ENCODE measurements around the gene LIPA.
"Not testable (repeated sequence)": the region's sequence is repeated elsewhere in the genome, so short reads cannot be mapped to it uniquely, and the experiment has no call there.

Gene LIPA

GRCh38 chr10:89269433-89270152 is 18.0 kb upstream of the LIPA start:
- no peak for DNase-seq

DNA sequence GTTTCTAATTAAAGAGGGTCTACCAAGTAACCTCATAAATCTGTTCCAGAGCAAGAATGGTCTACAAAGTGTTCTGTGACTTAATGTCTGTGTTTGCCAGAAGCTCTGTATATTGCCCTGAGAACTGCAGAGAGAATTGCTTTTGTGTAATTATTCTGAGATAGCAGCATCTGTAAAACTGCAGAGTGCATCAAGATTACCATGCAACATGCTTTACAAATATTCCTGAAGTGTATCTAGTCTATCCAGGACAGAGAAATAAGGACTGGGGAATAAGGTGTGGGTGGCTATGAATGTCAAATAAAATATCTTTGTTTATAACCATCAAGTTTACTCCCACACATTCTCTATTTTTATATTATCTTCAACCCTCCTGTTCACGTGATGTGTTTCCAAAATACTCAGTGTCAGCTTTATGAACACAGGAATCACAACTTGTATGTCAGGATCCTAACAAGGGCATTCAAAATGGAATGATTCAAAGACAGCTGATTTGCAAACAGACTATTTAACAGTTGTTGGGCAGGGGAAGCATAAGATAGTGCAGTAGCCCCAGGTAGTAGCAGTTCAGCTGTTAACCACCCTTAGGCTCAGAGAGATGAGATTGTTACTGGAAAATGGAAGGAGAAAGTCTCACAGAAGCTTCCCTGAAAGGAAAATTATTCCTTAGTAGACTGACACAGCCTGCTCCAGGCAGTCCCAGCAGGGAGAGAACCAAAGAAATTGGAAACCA is 15.3 kb upstream of the LIPA start:
- no peak for DNase-seq

DNA sequence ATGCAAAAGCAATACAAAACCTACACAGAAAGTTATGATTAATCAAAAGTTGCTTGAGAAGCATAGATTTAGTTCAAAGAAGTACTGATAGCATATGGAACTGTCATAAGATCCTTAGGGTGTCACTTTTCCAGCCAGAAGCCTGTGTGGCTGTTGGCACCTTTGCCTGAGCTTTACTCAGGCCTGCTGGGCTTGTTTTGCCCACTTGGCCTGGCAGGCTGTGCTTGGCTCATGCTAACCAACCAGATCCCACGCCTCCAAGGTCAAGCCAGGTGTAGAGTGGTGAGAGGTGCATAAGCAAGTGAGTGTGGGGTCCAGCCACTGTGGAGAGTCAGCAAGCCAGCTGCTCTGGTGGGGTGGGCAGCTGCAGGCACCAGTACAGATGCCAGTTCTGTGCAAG is 12.0 kb upstream of the LIPA start:
- DNase-seq: no peak

DNA sequence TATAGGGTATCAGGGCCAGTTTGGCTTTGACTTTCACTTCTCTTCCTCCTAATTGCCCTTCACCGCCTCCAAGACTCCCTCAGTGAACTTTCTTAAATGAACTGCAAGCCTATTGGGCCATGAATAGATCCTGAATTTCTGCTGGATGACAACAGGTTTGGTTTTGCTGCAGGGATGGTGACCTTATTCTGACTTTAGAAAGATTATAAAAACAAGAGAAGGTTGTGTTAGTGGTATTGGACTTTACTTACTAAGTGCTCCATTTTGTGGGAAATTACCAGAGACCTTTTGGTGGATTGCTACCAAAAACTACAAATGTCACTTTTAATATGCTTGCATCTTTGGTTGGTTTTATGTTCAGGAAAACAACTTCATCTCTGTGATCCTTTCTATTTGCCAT is 11.5 kb upstream of the LIPA start:
- DNase-seq: no peak

- DNase-seq: no peak
These were observed 10.8 kb upstream of the LIPA start for GRCh38 chr10:89262086-89263051.

DNA sequence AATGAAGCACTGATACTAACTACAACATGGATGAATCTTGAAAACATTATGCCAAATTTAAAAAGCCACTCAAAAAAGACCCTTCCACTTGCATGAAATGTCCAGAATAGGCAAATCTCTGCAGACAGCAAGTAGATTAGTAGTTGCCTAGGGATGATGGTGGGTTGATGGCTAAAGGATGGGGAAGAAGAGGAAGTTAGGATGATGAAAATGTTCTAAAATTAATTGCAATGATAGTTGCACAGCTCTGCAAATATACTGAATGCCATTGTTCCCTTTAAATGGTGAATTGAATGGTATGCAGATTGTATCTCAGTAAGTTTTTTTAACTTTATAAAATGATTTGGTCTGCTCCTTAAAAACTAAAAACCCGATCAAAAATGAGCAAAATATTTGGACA is 7.3 kb upstream of the LIPA start:
- no peak for DNase-seq

- DNase-seq: no peak
These were observed 6.0 kb upstream of the LIPA start for GRCh38 chr10:89257581-89257980.

DNA sequence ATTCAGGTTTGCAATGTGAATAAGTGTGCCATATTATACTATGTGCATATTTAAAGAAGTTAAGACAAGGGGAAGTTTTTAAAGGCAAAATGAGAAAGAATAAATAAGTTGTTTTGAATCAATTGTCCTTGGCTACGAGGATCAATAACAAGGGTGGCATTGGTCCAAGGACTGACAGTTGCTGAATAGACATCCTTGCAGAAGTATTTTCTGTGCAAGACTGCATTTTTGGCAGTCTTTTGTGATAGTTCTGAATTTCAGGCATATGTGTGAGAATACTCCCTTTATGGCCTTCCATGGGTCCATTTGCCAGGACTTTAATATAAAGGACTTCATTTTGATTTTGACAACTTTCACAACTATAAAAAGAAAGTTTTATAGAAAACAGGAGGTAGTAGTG is 5.4 kb upstream of the LIPA start:
- no peak for DNase-seq

- DNase-seq: no peak
These were observed 4.8 kb upstream of the LIPA start for GRCh38 chr10:89256340-89256739.

GRCh38 chr10:89255793-89256192 is 4.2 kb upstream of the LIPA start:
- DNase-seq: no peak

DNA sequence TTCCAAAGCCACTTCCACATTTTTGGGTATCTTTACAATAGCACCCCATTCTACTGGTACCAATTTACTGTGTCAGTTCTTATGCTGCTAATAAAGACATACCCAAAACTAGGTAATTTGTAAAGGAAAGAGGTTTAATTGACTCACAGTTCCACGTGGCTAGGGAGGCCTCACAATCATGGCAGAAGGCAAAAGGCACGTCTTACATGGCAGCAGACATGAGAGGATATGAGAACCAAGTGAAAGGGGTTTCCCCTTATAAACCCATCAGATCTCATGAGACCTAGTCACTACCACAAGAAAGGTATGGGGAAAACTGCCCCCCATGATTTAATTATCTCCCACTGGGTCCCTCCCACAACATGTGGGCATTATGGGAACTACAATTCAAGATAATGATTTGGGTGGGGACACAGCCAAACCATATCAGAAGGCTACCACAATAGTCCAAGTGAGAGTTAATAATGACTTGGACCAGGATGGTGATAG is 3.6 kb upstream of the LIPA start:
- not testable (repeated sequence) for DNase-seq

DNA sequence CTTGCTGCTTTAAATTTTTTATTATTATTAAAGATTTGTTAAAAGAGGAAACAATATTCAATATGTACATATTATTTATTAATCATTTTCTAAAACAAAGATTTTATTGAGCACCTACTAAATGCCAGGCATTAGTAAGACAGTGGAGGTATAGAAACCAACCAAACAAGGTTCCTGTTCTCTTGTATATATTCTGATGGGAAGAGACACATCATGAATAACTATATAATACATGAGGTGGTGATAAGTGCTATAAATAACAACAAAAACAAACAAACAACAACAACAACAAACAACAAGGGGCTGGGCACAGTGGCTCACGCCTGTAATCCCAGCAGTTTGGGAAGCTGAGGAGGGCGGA is 630 bp upstream of the LIPA start:
- DNase-seq: no peak

GRCh38 chr10:89250865-89251408 is 638 bp downstream of the LIPA start:
- DNase-seq: no peak

DNA sequence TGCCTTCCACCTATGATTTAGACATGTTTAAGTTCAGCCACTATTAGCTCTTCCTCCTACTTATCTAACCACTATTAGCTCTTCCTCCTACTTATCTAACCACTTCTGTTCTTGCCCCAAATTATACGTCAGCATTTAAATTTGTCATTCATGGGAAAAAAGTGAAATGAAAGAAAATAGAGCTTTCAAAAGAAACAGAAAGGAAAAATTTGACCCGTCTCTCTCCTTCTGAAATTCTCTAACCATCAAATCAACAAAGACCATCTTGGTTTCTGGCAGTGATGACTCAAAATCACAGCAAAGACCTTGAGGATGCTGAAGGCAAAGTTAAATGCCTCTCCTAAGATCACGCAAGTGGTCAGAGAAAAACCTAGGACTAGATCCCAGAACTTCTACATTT is 2.6 kb downstream of the LIPA start:
- DNase-seq: no peak

- not testable (repeated sequence) for DNase-seq
These were observed 4.0 kb downstream of the LIPA start for GRCh38 chr10:89247623-89248022.

DNA sequence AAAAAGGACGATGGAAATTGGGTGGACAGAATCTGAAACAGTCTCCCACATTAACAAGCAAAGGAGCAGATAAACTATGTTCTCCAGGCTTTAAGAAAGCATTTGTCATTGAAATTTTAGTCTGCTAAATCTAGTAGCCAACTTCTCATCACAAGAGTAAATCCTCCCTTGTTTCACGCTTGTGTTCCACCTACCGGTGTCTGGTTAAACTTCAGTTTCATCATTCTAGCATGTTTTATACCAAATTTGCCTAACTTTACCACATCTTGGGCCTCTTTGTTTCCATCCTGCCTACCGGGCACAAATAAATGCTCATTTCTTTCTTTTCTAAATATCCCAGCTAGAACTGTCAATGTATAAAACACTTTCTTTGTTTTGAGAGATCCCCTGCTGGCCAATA is 5.8 kb downstream of the LIPA start:
- no peak for DNase-seq

DNA sequence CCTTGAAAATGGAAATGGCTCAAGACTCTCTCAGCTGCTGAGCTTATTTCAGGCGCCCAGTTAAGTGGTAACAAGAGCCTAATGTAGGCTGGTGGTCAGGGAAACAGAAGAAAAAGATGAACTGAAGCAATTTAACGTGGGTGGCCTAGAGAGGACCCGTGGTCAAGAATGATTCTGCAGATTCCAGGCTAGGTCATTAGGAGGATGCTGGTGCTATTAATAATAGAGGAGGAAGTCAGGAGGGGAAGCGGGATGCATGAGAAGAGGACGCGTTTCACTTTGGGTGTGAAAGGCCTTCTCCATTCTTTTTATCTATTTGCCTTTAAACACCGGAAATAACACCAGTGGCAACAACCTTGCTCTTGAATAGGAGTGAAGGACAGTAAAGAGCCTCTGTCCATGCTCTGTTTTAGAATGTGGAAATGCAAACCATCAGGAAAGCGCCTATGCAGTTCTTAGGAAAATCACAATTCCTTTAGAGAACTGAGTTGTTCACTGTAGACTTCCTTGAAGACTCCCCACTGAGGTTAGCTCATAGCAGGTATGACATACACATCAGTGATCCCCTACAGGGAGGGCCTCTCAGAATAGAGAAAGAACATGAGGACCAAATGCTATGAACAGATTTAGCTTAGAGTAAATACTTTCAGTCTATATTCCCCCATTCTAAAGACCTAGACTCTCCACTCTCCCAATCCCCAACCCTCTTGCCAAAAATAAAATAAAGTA is 8.6 kb downstream of the LIPA start:
- DNase-seq: no peak

DNA sequence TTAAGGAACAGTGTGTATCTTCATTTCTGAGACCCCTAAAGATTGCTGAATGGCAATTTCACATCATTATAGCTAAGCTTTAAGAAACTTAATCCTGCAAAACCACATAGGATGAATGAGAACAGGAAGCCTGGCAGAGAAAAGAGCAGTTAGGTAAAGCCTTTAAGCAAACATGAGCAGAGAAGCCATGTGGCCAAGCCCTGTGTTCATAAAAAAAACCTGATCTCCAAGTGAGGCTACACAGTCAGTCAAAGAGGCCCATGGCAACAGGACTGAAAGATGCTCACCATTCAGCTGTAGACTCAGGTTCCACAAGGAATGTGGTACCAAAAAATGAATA is 9.3 kb downstream of the LIPA start:
- DNase-seq: no peak

DNA sequence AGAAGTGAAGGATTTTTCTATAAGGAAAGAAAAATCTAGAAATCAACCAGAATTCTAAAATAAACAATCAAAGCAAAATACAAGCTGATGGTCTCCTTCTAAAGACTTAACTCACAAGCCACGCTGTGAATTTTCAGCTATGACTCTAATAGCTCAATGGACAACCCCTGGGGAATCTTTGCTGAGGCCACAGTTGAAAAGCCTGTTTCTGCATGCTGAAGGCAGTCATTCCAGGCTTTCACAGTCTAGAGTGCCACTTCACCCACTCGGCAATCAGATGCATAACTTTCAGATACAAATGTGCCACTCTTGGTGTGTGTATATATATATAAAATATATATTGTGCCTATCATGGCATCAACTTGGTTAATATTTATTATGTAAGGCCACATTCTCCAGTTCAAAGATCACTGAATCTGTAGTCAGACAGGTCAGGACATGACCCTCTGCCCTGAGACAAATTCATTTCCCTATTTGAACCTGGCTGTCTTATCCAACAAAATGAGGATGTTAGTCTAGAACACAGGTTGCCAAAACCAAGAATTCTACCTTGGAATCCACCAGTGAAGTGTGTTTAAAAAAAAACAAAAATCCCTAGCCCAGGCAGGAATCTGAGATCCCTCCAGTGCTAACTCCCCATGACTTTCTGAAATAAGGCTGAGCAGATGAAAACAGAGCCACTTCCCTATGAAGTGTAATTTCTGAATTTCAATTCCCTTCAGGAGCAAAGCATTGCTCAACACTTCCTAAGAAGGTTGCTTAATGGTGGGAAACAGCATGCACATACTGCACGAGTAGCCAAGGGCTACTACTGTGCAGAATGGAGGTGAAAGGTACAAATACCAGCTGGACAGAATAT is 9.9 kb downstream of the LIPA start:
- DNase-seq: no peak

DNA sequence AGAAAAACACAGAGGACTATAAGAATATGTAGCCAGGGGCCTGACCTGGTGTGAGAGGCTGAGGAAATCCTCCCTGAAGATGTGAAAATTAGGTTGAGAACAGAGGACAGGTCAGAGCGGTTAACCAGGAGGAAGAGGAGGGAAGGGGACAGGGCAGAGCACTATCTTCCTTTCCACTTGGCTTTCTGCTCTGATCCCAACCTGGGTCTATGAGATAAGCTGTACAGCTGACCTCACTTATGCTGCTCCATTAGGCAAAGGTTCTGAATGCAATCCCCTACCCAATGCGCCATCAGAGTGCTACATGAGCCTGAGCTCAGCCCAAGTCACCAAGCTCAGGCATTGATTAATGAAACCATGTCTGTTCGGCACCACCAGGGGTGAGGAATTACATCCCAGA is 10.5 kb downstream of the LIPA start:
- no peak for DNase-seq

- DNase-seq: no peak
These were observed 11.1 kb downstream of the LIPA start for GRCh38 chr10:89240519-89240918.

Measured in NCI-H2081 treated with DMSO at 0.1 percent for 48 hours (cell line).